Panc1 (cell line): ENCODE data around the gene SLC2A1. TPM values are rescaled to one million over a fixed set of nuclear protein-coding genes. Genes with fewer than 3 reads are reported as not detected.
"Not testable (repeated sequence)": the region's sequence is repeated elsewhere in the genome, so short reads cannot be mapped to it uniquely, and the experiment has no call there.

ENCODE experiments used
- ATAC-seq: fragments of 200-7000 bp; cut with Tn5 transposase; 2 replicates; pipeline ENCODE4 v1.9.1; 2020; ENCODE audit warnings: mild to moderate bottlenecking, moderate library complexity
- BruUV-seq: library from RNA; stranded (reverse); fragments of 400-500 nt; replicated peaks from 2 replicates; lab custom pipeline; 2021; lab: Mats Ljungman, UMichigan
- CTCF ChIA-PET: fragments of 300-600 bp; sonication (Branson Sonifier 250); formaldehyde crosslinking; loops from one replicate; lab custom pipeline; 2022; ENCODE audit warnings: antibody characterized with exemption; lab: Charles Lee
- POLR2A ChIA-PET: fragments of 300-600 bp; sonication (Branson Sonifier 250); formaldehyde crosslinking; loops from one replicate; lab custom pipeline; 2022; ENCODE audit warnings: antibody characterized with exemption; lab: Charles Lee
- DNase-seq: peaks from one replicate; pipeline ENCODE4 v3.0.0-alpha.2; 2010; ENCODE audit warnings: low read depth, low spot score
- H3K27ac ChIP-seq: 2 replicates; pipeline ENCODE4 v1.5.1; 2011; ENCODE audit warnings: mild to moderate bottlenecking, low read length, inconsistent platforms
- H3K27me3 ChIP-seq: fragments of 200-500 bp; sonication (Bioruptor generic); 2 replicates; pipeline ENCODE4 v1.6.0; 2014; ENCODE audit warnings: low read length, inconsistent platforms; ENCODE audit not compliant: control insufficient read depth, insufficient read depth
- H3K36me3 ChIP-seq: fragments of 200-500 bp; sonication (Bioruptor generic); 2 replicates; pipeline ENCODE4 v1.5.1; 2014; ENCODE audit warnings: inconsistent platforms, mild to moderate bottlenecking, low read length, moderate library complexity; ENCODE audit not compliant: control insufficient read depth, insufficient read depth
- H3K4me1 ChIP-seq: 2 replicates; pipeline ENCODE4 v1.5.1; 2011; ENCODE audit warnings: inconsistent platforms, mild to moderate bottlenecking, low read length, moderate library complexity; ENCODE audit not compliant: control insufficient read depth, insufficient read depth
- H3K4me3 ChIP-seq, 2 experiments: 2 replicates each; pipeline ENCODE4 v1.5.1; 2011 to 2012; ENCODE audit warnings: low read depth in 2 of 2, low read length in 2 of 2, mild to moderate bottlenecking in 2 of 2, inconsistent platforms in 1 of 2, moderate library complexity in 1 of 2
- H3K9me3 ChIP-seq: fragments of 200-500 bp; sonication (Bioruptor generic); 2 replicates; pipeline ENCODE4 v1.5.1; 2014; ENCODE audit warnings: low read depth, mild to moderate bottlenecking, inconsistent platforms, low read length, moderate library complexity; ENCODE audit not compliant: control insufficient read depth, insufficient read depth
- POLR2AphosphoS5 ChIP-seq: IDR thresholded peaks from 2 replicates; pipeline ENCODE4 v1.6.1; 2012; ENCODE audit warnings: mild to moderate bottlenecking, low read depth, low read length, moderate library complexity
- SIN3A ChIP-seq: IDR thresholded peaks from 2 replicates; pipeline ENCODE4 v1.6.1; 2012; ENCODE audit warnings: low read depth, mild to moderate bottlenecking, low read length, moderate library complexity, borderline replicate concordance; ENCODE audit not compliant: insufficient read depth
- TCF7L2 ChIP-seq: IDR thresholded peaks from 2 replicates; pipeline ENCODE4 v1.6.1; 2011; ENCODE audit warnings: mild to moderate bottlenecking, low read depth, low read length, inconsistent platforms
- in situ Hi-C: cut with HindIII; loops from 2 replicates; pipeline ENCODE4 v1.10.0; 2016; ENCODE audit warnings: low sequenced_read_pairs, low pct_unique_long_range_greater_than_20kb
- intact Hi-C: fragments of 100-400 bp; cut with micrococcal nuclease; formaldehyde crosslinking; loops from one replicate; pipeline ENCODE4 v1.10.0; 2022; ENCODE audit not compliant: unreplicated experiment
- total RNA-seq: library from RNA; stranded (reverse); gene quantifications from one replicate; pipeline ENCODE4 v1.2.1, GENCODE V29; 2021; ENCODE audit not compliant: unreplicated experiment
- TF ChIP-seq, protein P1 (sequence below), 2 experiments: IDR thresholded peaks; 2 replicates each; pipeline ENCODE4 v1.6.1; 2011 to 2012; ENCODE audit warnings: low read depth in 2 of 2, control low read depth in 1 of 2, low read length in 1 of 2, mild to moderate bottlenecking in 1 of 2, moderate library complexity in 1 of 2; ENCODE audit not compliant: insufficient read depth in 1 of 2
- TF ChIP-seq, protein P2 (sequence below): fragments of 450-650 bp; IDR thresholded peaks from 2 replicates; pipeline ENCODE4 v1.5.1; 2017; ENCODE audit warnings: mild to moderate bottlenecking

The SLC2A1 gene
- total RNA-seq, 1 experiment from 2014 or later, result 32.9 TPM

GRCh38 chr1:42908046-42908445 lies 50.6 kb downstream of the SLC2A1 start:
- H3K27ac ChIP-seq, result no peak overlapping the region
- no peaks in the 10 kb centered on the region for H3K4me1 ChIP-seq
- ATAC-seq, result no peak
- intact Hi-C loops, result no loop called here
- TF ChIP-seq, protein P1, sequence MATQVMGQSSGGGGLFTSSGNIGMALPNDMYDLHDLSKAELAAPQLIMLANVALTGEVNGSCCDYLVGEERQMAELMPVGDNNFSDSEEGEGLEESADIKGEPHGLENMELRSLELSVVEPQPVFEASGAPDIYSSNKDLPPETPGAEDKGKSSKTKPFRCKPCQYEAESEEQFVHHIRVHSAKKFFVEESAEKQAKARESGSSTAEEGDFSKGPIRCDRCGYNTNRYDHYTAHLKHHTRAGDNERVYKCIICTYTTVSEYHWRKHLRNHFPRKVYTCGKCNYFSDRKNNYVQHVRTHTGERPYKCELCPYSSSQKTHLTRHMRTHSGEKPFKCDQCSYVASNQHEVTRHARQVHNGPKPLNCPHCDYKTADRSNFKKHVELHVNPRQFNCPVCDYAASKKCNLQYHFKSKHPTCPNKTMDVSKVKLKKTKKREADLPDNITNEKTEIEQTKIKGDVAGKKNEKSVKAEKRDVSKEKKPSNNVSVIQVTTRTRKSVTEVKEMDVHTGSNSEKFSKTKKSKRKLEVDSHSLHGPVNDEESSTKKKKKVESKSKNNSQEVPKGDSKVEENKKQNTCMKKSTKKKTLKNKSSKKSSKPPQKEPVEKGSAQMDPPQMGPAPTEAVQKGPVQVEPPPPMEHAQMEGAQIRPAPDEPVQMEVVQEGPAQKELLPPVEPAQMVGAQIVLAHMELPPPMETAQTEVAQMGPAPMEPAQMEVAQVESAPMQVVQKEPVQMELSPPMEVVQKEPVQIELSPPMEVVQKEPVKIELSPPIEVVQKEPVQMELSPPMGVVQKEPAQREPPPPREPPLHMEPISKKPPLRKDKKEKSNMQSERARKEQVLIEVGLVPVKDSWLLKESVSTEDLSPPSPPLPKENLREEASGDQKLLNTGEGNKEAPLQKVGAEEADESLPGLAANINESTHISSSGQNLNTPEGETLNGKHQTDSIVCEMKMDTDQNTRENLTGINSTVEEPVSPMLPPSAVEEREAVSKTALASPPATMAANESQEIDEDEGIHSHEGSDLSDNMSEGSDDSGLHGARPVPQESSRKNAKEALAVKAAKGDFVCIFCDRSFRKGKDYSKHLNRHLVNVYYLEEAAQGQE (IDR thresholded peaks at IDR 0.05; ENCODE audit: insufficient read depth in 1 of 2, low read depth in 2 of 2, low read length in 1 of 2), result no peak
- no peak for TF ChIP-seq POLR2AphosphoS5
- in situ Hi-C loops, result no loop called here
- BruUV-seq, result no TSS peak
- DNase-seq, result no peak
- ChIA-PET CTCF (no interaction called here), POLR2A (no interaction called here)
- no peaks in the 10 kb centered on the region for H3K27me3 ChIP-seq
- no peaks in the 10 kb centered on the region for H3K9me3 ChIP-seq
- H3K36me3 ChIP-seq, result no peaks in the 10 kb centered on the region
- H3K4me3 ChIP-seq, result no peak overlapping the region

- in situ Hi-C loops, result no loop called here
- CTCF ChIA-PET, result no interaction called here
- DNase-seq (no peak), ATAC-seq (no peak)
- no peak overlapping the region for H3K27ac ChIP-seq
- no peaks in the 10 kb centered on the region for H3K36me3 ChIP-seq
- H3K4me3 ChIP-seq, result no peak overlapping the region
- TF ChIP-seq, protein P1 (IDR thresholded peaks at IDR 0.05; ENCODE audit: insufficient read depth in 1 of 2, low read depth in 2 of 2, low read length in 1 of 2), result no peak
- TF ChIP-seq TCF7L2, result no peak
- TF ChIP-seq, protein P2, sequence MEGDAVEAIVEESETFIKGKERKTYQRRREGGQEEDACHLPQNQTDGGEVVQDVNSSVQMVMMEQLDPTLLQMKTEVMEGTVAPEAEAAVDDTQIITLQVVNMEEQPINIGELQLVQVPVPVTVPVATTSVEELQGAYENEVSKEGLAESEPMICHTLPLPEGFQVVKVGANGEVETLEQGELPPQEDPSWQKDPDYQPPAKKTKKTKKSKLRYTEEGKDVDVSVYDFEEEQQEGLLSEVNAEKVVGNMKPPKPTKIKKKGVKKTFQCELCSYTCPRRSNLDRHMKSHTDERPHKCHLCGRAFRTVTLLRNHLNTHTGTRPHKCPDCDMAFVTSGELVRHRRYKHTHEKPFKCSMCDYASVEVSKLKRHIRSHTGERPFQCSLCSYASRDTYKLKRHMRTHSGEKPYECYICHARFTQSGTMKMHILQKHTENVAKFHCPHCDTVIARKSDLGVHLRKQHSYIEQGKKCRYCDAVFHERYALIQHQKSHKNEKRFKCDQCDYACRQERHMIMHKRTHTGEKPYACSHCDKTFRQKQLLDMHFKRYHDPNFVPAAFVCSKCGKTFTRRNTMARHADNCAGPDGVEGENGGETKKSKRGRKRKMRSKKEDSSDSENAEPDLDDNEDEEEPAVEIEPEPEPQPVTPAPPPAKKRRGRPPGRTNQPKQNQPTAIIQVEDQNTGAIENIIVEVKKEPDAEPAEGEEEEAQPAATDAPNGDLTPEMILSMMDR, result no peak
- TF ChIP-seq POLR2AphosphoS5, result no peak
- no peak for TF ChIP-seq SIN3A
- BruUV-seq, result no TSS peak
- H3K9me3 ChIP-seq, result no peaks in the 10 kb centered on the region
- POLR2A ChIA-PET, result no interaction called here
- no peaks in the 10 kb centered on the region for H3K4me1 ChIP-seq
- H3K27me3 ChIP-seq, result no peaks in the 10 kb centered on the region
- intact Hi-C loops, result no loop called here
Observed at GRCh38 chr1:42904434-42904833, 54.2 kb downstream of the SLC2A1 start.

DNA sequence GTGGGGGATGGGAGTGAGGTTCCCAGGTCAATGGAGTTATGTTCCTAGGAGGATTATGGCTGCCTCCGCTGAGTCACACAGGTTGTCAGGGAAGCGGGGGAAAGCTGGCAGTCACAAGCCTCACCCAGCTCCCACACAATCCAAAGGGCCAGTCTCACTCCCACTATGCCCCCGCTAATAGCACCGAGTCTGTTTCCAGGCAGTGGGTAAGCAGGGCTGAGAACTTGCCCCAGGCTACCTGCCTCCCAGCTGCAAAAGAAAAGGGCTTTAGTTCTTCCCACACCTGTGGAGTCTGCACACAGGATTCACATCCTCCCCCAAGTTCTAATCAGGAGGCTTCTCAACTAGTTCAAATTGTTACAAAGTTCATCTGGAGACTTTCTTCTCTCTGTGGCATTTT lies 58.7 kb downstream of the SLC2A1 start:
- ATAC-seq, BruUV-seq, CTCF ChIA-PET, H3K4me3 ChIP-seq, H3K36me3 ChIP-seq, H3K27ac ChIP-seq, DNase-seq, H3K27me3 ChIP-seq, H3K4me1 ChIP-seq, intact Hi-C loops, in situ Hi-C loops, H3K9me3 ChIP-seq: not testable (repeated sequence)
- POLR2A ChIA-PET, result interaction anchor here (0.6 kb wide), 1 partner anchor 13 kb away, joined by 3 read pairs; no protein-coding TSS in a partner anchor
